Skeletal muscle cell (primary cell): ENCODE measurements around the gene SALL2.

Experiments
- DNase-seq: peaks from one replicate; pipeline ENCODE4 v3.0.0-alpha.2; 2010; ENCODE audit warnings: low read depth
- H3K4me3 ChIP-seq: 2 replicates; pipeline ENCODE4 v1.5.1; 2011; ENCODE audit warnings: low read depth, mild to moderate bottlenecking, control low read depth, low read length, moderate library complexity

Gene SALL2

GRCh38 chr14:21528381-21529348 is 2.5 kb upstream of the SALL2 start:
- no peak overlapping the region for H3K4me3 ChIP-seq
- no peak for DNase-seq

- H3K4me3 ChIP-seq: no peak overlapping the region
- no peak for DNase-seq
Observed at GRCh38 chr14:21527318-21527679, 1.2 kb upstream of the SALL2 start.

- peak overlapping the region; percentile 74 for H3K4me3 ChIP-seq
- DNase-seq: no peak
Observed at GRCh38 chr14:21526672-21527317, 649 bp upstream of the SALL2 start.

- no peak for DNase-seq
- peak overlapping the region; percentile 74 for H3K4me3 ChIP-seq
Observed at GRCh38 chr14:21525571-21525961, 580 bp downstream of the SALL2 start.

GRCh38 chr14:21524575-21525490 is 1.3 kb downstream of the SALL2 start:
- DNase-seq: no peak
- H3K4me3 ChIP-seq: peak overlapping the region; percentile 74

GRCh38 chr14:21523203-21523602 is 2.9 kb downstream of the SALL2 start:
- DNase-seq: no peak

GRCh38 chr14:21521501-21521900 is 4.6 kb downstream of the SALL2 start:
- H3K4me3 ChIP-seq: no peak overlapping the region
- peak; percentile 31 for DNase-seq

More at GRCh38 chr14:21523203-21523602, 2.9 kb downstream of the SALL2 start:
- H3K4me3 ChIP-seq: no peak overlapping the region

GRCh38 chr14:21520767-21521166 is 5.4 kb downstream of the SALL2 start:
- H3K4me3 ChIP-seq: no peak overlapping the region
- DNase-seq: no peak

GRCh38 chr14:21518725-21519124 is 7.4 kb downstream of the SALL2 start:
- no peak for DNase-seq
- H3K4me3 ChIP-seq: no peak overlapping the region

- H3K4me3 ChIP-seq: no peak overlapping the region
- no peak for DNase-seq
Observed at GRCh38 chr14:21514341-21514740, 11.8 kb downstream of the SALL2 start.

- H3K4me3 ChIP-seq: peak within 1 kb of the TSS; percentile 97
- peak; percentile 96 for DNase-seq
Observed at GRCh38 chr14:21510735-21511657, 15.2 kb downstream of the SALL2 start, which contains the start of gene METTL3. METTL3 (minus strand) TSS chr14:21511340; CDS start chr14:21511223, 117 bp downstream.

GRCh38 chr14:21509432-21510143 is 16.6 kb downstream of the SALL2 start:
- no peak for DNase-seq

GRCh38 chr14:21506557-21506956 is 19.6 kb downstream of the SALL2 start:
- DNase-seq: no peak
- H3K4me3 ChIP-seq: no peak overlapping the region

More at GRCh38 chr14:21509432-21510143, 16.6 kb downstream of the SALL2 start:
- H3K4me3 ChIP-seq: peak overlapping the region; percentile 97

- no peak for DNase-seq
Observed at GRCh38 chr14:21505012-21505553, 21.1 kb downstream of the SALL2 start.

GRCh38 chr14:21503376-21503775 is 22.8 kb downstream of the SALL2 start:
- H3K4me3 ChIP-seq: no peak overlapping the region

More at GRCh38 chr14:21505012-21505553, 21.1 kb downstream of the SALL2 start:
- no peak overlapping the region for H3K4me3 ChIP-seq

GRCh38 chr14:21501568-21501967 is 24.6 kb downstream of the SALL2 start:
- no peak for DNase-seq
- no peak overlapping the region for H3K4me3 ChIP-seq

More at GRCh38 chr14:21503376-21503775, 22.8 kb downstream of the SALL2 start:
- DNase-seq: no peak
